ENCODE data around the gene PIK3CA.
"Not testable (repeated sequence)": the region's sequence is repeated elsewhere in the genome, so short reads cannot be mapped to it uniquely, and the experiment has no call there.

PIK3CA gene

GRCh38 chr3:179190581-179190980 lies 42.4 kb downstream of the PIK3CA start:
- H3K9me3 ChIP-seq (ENCODE audit: control insufficient read depth in 1 of 2, low read length in 2 of 2) = no peaks in the 10 kb centered on the region
- H3K27me3 ChIP-seq (ENCODE audit: control insufficient read depth in 1 of 2, insufficient read depth in 2 of 2, low read length in 2 of 2) = no peaks in the 10 kb centered on the region
- H3K4me3 ChIP-seq (ENCODE audit: low read depth in 1 of 2, low read length in 2 of 2) = no peak overlapping the region
- no peak overlapping the region for H3K27ac ChIP-seq (ENCODE audit: low read depth, low read length)
- H3K36me3 ChIP-seq (ENCODE audit: control insufficient read depth in 1 of 2, insufficient read depth in 2 of 2, low read length in 2 of 2) = no peaks in the 10 kb centered on the region
- peaks cover 12 to 13% of the 10 kb centered on the region in 2 donors for H3K4me1 ChIP-seq (ENCODE audit: control insufficient read depth in 1 of 2, insufficient read depth in 2 of 2, low read length in 2 of 2)
- no peak overlapping the region for H3K9ac ChIP-seq (ENCODE audit: low read depth in 1 of 2, low read length in 2 of 2)

GRCh38 chr3:179192542-179192941 lies 44.4 kb downstream of the PIK3CA start:
- H3K9me3 ChIP-seq (ENCODE audit: control insufficient read depth in 1 of 2, low read length in 2 of 2) = no peaks in the 10 kb centered on the region
- no peak overlapping the region for H3K9ac ChIP-seq (ENCODE audit: low read depth in 1 of 2, low read length in 2 of 2)
- peaks cover 17 to 22% of the 10 kb centered on the region in 2 donors for H3K4me1 ChIP-seq (ENCODE audit: control insufficient read depth in 1 of 2, insufficient read depth in 2 of 2, low read length in 2 of 2)
- H3K27me3 ChIP-seq (ENCODE audit: control insufficient read depth in 1 of 2, insufficient read depth in 2 of 2, low read length in 2 of 2) = no peaks in the 10 kb centered on the region
- H3K36me3 ChIP-seq (ENCODE audit: control insufficient read depth in 1 of 2, insufficient read depth in 2 of 2, low read length in 2 of 2) = no peaks in the 10 kb centered on the region
- H3K27ac ChIP-seq (ENCODE audit: low read depth, low read length) = no peak overlapping the region
- H3K4me3 ChIP-seq (ENCODE audit: low read depth in 1 of 2, low read length in 2 of 2) = no peak overlapping the region

DNA sequence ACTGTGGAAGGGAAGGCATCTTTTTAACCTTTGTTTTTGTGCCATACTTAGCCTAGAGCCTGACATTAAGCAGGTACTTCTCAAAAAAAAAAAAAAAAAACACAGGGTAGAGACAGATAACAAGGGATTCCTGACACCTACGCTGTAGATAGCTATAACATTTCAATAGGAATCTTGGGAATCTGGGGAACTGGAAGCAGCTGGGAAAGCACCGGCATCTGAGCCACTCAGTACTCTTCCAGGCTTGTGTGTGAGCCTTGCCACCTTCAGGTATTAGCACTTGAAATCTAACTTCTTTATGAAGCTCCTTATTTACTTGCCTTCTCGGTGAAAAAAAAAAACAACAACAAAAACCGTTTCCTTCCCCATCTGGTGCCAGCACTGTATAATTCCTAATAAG lies 46.8 kb downstream of the PIK3CA start:
- Histone ChIP-seq H3K4me1 (ENCODE audit: control insufficient read depth in 1 of 2, insufficient read depth in 2 of 2, low read length in 2 of 2) (peaks cover 17 to 22% of the 10 kb centered on the region in 2 donors), H3K36me3 (ENCODE audit: control insufficient read depth in 1 of 2, insufficient read depth in 2 of 2, low read length in 2 of 2) (no peaks in the 10 kb centered on the region), H3K27me3 (ENCODE audit: control insufficient read depth in 1 of 2, insufficient read depth in 2 of 2, low read length in 2 of 2) (no peaks in the 10 kb centered on the region), H3K4me3 (ENCODE audit: low read depth in 1 of 2, low read length in 2 of 2) (no peak overlapping the region), H3K9ac (ENCODE audit: low read depth in 1 of 2, low read length in 2 of 2) (no peak overlapping the region), H3K9me3 (ENCODE audit: control insufficient read depth in 1 of 2, low read length in 2 of 2) (no peaks in the 10 kb centered on the region), H3K27ac (ENCODE audit: low read depth, low read length) (no peak overlapping the region)

- H3K27me3 ChIP-seq (ENCODE audit: control insufficient read depth in 1 of 2, insufficient read depth in 2 of 2, low read length in 2 of 2) = no peaks in the 10 kb centered on the region
- H3K9ac ChIP-seq (ENCODE audit: low read depth in 1 of 2, low read length in 2 of 2) = no peak overlapping the region
- peaks cover 17 to 22% of the 10 kb centered on the region in 2 donors for H3K4me1 ChIP-seq (ENCODE audit: control insufficient read depth in 1 of 2, insufficient read depth in 2 of 2, low read length in 2 of 2)
- H3K9me3 ChIP-seq (ENCODE audit: control insufficient read depth in 1 of 2, low read length in 2 of 2) = no peaks in the 10 kb centered on the region
- H3K4me3 ChIP-seq (ENCODE audit: low read depth in 1 of 2, low read length in 2 of 2) = no peak overlapping the region
- peaks cover 0 to 6% of the 10 kb centered on the region in 2 donors for H3K36me3 ChIP-seq (ENCODE audit: control insufficient read depth in 1 of 2, insufficient read depth in 2 of 2, low read length in 2 of 2)
- no peak overlapping the region for H3K27ac ChIP-seq (ENCODE audit: low read depth, low read length)
These were observed 47.9 kb downstream of the PIK3CA start for GRCh38 chr3:179196098-179196497.

DNA sequence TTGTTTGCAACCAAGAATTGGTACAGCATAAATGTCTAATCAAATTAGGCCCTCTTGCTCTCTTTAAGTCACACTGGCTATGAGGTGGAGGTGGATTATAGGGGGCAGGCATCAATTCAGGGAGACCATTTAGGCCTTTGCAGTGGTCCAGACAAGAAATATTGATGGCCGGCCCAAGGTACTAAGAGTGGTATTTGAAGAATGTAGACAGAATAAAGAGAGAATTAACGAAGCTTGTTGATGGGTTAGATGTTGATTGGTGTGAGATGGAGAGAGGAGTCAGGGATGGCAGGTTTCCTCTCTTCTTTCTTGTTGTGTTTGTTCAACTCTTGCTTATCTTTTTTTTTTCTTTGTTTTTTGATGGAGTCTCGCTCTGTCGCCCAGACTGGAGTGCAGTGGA lies 48.5 kb downstream of the PIK3CA start:
- Histone ChIP-seq H3K9me3 (ENCODE audit: control insufficient read depth in 1 of 2, low read length in 2 of 2) (no peaks in the 10 kb centered on the region), H3K9ac (ENCODE audit: low read depth in 1 of 2, low read length in 2 of 2) (no peak overlapping the region), H3K36me3 (ENCODE audit: control insufficient read depth in 1 of 2, insufficient read depth in 2 of 2, low read length in 2 of 2) (peaks cover 0 to 7% of the 10 kb centered on the region in 2 donors), H3K27ac (ENCODE audit: low read depth, low read length) (no peak overlapping the region), H3K27me3 (ENCODE audit: control insufficient read depth in 1 of 2, insufficient read depth in 2 of 2, low read length in 2 of 2) (no peaks in the 10 kb centered on the region), H3K4me3 (ENCODE audit: low read depth in 1 of 2, low read length in 2 of 2) (no peak overlapping the region), H3K4me1 (ENCODE audit: control insufficient read depth in 1 of 2, insufficient read depth in 2 of 2, low read length in 2 of 2) (peaks cover 17 to 22% of the 10 kb centered on the region in 2 donors)

- Histone ChIP-seq H3K9ac (ENCODE audit: low read depth in 1 of 2, low read length in 2 of 2) (no peak overlapping the region), H3K4me1 (ENCODE audit: control insufficient read depth in 1 of 2, insufficient read depth in 2 of 2, low read length in 2 of 2) (peaks cover 2 to 8% of the 10 kb centered on the region in 2 donors), H3K27ac (ENCODE audit: low read depth, low read length) (no peak overlapping the region), H3K27me3 (ENCODE audit: control insufficient read depth in 1 of 2, insufficient read depth in 2 of 2, low read length in 2 of 2) (no peaks in the 10 kb centered on the region), H3K9me3 (ENCODE audit: control insufficient read depth in 1 of 2, low read length in 2 of 2) (no peaks in the 10 kb centered on the region), H3K36me3 (ENCODE audit: control insufficient read depth in 1 of 2, insufficient read depth in 2 of 2, low read length in 2 of 2) (peaks cover 2 to 23% of the 10 kb centered on the region in 2 donors), H3K4me3 (ENCODE audit: low read depth in 1 of 2, low read length in 2 of 2) (no peak overlapping the region)
These were observed 52.6 kb downstream of the PIK3CA start for GRCh38 chr3:179200790-179201189.

DNA sequence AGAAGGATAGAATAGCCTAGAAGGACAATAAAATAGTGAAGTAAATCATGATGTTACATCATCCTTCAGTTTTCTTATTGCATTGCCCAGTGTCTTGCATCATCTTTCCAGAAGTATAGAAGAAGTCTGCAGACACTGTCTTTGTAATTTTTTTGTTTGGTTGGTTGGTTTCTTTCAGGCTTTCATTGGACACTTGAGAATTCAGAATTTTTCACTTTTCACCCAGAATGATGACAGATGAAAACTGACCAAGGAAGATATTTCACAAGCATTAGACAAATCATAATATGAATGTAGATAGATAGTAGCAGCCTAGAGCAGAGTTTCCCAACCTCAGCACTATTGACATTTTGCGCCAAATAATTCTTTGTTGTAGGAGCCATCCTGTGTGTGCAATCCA lies 67.4 kb downstream of the PIK3CA start:
- peaks cover 0 to 18% of the 10 kb centered on the region in 2 donors for H3K36me3 ChIP-seq (ENCODE audit: control insufficient read depth in 1 of 2, insufficient read depth in 2 of 2, low read length in 2 of 2)
- not testable (repeated sequence) for H3K4me1 ChIP-seq (ENCODE audit: control insufficient read depth in 1 of 2, insufficient read depth in 2 of 2, low read length in 2 of 2); H3K9me3 ChIP-seq (ENCODE audit: control insufficient read depth in 1 of 2, low read length in 2 of 2); H3K27me3 ChIP-seq (ENCODE audit: control insufficient read depth in 1 of 2, insufficient read depth in 2 of 2, low read length in 2 of 2); H3K9ac ChIP-seq (ENCODE audit: low read depth in 1 of 2, low read length in 2 of 2); H3K27ac ChIP-seq (ENCODE audit: low read depth, low read length); H3K4me3 ChIP-seq (ENCODE audit: low read depth in 1 of 2, low read length in 2 of 2)

- not testable (repeated sequence) for H3K9me3 ChIP-seq (ENCODE audit: control insufficient read depth in 1 of 2, low read length in 2 of 2); H3K4me1 ChIP-seq (ENCODE audit: control insufficient read depth in 1 of 2, insufficient read depth in 2 of 2, low read length in 2 of 2); H3K4me3 ChIP-seq (ENCODE audit: low read depth in 1 of 2, low read length in 2 of 2); H3K9ac ChIP-seq (ENCODE audit: low read depth in 1 of 2, low read length in 2 of 2); H3K27me3 ChIP-seq (ENCODE audit: control insufficient read depth in 1 of 2, insufficient read depth in 2 of 2, low read length in 2 of 2); H3K27ac ChIP-seq (ENCODE audit: low read depth, low read length)
- peaks cover 0 to 24% of the 10 kb centered on the region in 2 donors for H3K36me3 ChIP-seq (ENCODE audit: control insufficient read depth in 1 of 2, insufficient read depth in 2 of 2, low read length in 2 of 2)
These were observed 70.1 kb downstream of the PIK3CA start for GRCh38 chr3:179218213-179218612.

DNA sequence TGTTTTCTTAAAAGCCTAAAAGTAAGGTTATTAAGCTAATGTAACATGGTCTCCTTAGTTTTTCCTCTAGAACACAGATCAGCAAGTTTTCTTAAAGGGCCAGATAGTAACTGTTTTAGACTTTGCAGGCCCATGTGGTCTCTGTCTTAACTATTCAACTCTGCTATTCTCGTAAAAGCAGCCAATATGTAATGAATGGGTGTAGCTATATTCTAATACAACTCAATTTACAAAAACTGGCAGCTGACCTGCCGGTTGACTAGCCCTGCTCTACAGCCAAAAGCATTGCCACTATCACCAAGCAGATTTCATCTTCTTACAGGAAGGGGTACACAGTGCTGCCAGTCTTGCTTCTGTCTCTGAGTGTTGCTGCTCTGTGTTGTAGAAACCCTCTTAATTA lies 75.4 kb downstream of the PIK3CA start:
- Histone ChIP-seq H3K36me3 (ENCODE audit: control insufficient read depth in 1 of 2, insufficient read depth in 2 of 2, low read length in 2 of 2) (peaks cover 4 to 28% of the 10 kb centered on the region in 2 donors), H3K9ac (ENCODE audit: low read depth in 1 of 2, low read length in 2 of 2) (no peak overlapping the region), H3K27me3 (ENCODE audit: control insufficient read depth in 1 of 2, insufficient read depth in 2 of 2, low read length in 2 of 2) (no peaks in the 10 kb centered on the region), H3K9me3 (ENCODE audit: control insufficient read depth in 1 of 2, low read length in 2 of 2) (no peaks in the 10 kb centered on the region), H3K4me1 (ENCODE audit: control insufficient read depth in 1 of 2, insufficient read depth in 2 of 2, low read length in 2 of 2) (no peaks in the 10 kb centered on the region), H3K4me3 (ENCODE audit: low read depth in 1 of 2, low read length in 2 of 2) (no peak overlapping the region), H3K27ac (ENCODE audit: low read depth, low read length) (no peak overlapping the region)

GRCh38 chr3:179224584-179224983 lies 76.4 kb downstream of the PIK3CA start:
- Histone ChIP-seq H3K4me3 (ENCODE audit: low read depth in 1 of 2, low read length in 2 of 2) (no peak overlapping the region), H3K27me3 (ENCODE audit: control insufficient read depth in 1 of 2, insufficient read depth in 2 of 2, low read length in 2 of 2) (no peaks in the 10 kb centered on the region), H3K9ac (ENCODE audit: low read depth in 1 of 2, low read length in 2 of 2) (no peak overlapping the region), H3K4me1 (ENCODE audit: control insufficient read depth in 1 of 2, insufficient read depth in 2 of 2, low read length in 2 of 2) (no peaks in the 10 kb centered on the region), H3K27ac (ENCODE audit: low read depth, low read length) (no peak overlapping the region), H3K36me3 (ENCODE audit: control insufficient read depth in 1 of 2, insufficient read depth in 2 of 2, low read length in 2 of 2) (peaks cover 4 to 28% of the 10 kb centered on the region in 2 donors), H3K9me3 (ENCODE audit: control insufficient read depth in 1 of 2, low read length in 2 of 2) (no peaks in the 10 kb centered on the region)

GRCh38 chr3:179227349-179227748 lies 79.2 kb downstream of the PIK3CA start:
- H3K4me1 ChIP-seq (ENCODE audit: control insufficient read depth in 1 of 2, insufficient read depth in 2 of 2, low read length in 2 of 2) = no peaks in the 10 kb centered on the region
- no peak overlapping the region for H3K27ac ChIP-seq (ENCODE audit: low read depth, low read length)
- H3K4me3 ChIP-seq (ENCODE audit: low read depth in 1 of 2, low read length in 2 of 2) = no peak overlapping the region
- H3K27me3 ChIP-seq (ENCODE audit: control insufficient read depth in 1 of 2, insufficient read depth in 2 of 2, low read length in 2 of 2) = no peaks in the 10 kb centered on the region
- H3K9ac ChIP-seq (ENCODE audit: low read depth in 1 of 2, low read length in 2 of 2) = no peak overlapping the region
- no peaks in the 10 kb centered on the region for H3K9me3 ChIP-seq (ENCODE audit: control insufficient read depth in 1 of 2, low read length in 2 of 2)
- H3K36me3 ChIP-seq (ENCODE audit: control insufficient read depth in 1 of 2, insufficient read depth in 2 of 2, low read length in 2 of 2) = peaks cover 4 to 28% of the 10 kb centered on the region in 2 donors
